ENCODE results near the gene ELMO3.

DNA sequence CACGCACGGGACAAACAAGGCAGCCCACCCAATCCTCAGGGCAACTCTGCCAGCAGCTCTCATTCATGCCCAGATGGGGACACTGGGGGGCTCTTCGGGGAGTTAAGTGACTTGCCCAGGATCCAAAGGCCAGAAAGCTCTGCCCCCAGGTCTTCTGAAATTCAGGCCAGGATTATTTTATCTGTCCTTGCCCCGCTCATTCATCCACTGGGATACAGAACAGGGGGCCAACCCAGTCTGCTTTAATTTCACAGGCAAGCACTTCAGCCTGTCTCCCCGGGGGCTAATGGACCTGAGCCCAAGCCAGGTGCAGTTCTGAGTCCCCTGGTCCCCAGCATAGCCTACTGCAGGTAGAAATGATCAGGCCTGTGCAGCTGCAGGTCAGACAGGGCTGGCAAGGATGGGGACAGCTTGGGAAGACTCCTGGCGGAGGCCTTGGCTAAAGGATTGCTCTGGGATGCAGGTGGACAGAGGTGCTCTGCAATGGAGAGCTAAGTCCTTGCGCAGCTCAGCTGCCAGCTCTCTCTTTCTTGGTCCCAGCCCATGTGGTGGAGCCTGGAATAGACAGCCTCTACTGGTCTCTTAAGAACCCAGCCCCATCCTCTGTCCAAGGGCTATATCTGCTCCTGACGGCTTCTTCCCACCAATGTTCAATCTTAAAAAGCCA lies 47.4 kb upstream of the ELMO3 start:
- TF ChIP-seq CTCF (IDR thresholded peaks at IDR 0.05; ENCODE audit: low read depth, low read length, missing input control): no peak
- TF ChIP-seq, protein P1, sequence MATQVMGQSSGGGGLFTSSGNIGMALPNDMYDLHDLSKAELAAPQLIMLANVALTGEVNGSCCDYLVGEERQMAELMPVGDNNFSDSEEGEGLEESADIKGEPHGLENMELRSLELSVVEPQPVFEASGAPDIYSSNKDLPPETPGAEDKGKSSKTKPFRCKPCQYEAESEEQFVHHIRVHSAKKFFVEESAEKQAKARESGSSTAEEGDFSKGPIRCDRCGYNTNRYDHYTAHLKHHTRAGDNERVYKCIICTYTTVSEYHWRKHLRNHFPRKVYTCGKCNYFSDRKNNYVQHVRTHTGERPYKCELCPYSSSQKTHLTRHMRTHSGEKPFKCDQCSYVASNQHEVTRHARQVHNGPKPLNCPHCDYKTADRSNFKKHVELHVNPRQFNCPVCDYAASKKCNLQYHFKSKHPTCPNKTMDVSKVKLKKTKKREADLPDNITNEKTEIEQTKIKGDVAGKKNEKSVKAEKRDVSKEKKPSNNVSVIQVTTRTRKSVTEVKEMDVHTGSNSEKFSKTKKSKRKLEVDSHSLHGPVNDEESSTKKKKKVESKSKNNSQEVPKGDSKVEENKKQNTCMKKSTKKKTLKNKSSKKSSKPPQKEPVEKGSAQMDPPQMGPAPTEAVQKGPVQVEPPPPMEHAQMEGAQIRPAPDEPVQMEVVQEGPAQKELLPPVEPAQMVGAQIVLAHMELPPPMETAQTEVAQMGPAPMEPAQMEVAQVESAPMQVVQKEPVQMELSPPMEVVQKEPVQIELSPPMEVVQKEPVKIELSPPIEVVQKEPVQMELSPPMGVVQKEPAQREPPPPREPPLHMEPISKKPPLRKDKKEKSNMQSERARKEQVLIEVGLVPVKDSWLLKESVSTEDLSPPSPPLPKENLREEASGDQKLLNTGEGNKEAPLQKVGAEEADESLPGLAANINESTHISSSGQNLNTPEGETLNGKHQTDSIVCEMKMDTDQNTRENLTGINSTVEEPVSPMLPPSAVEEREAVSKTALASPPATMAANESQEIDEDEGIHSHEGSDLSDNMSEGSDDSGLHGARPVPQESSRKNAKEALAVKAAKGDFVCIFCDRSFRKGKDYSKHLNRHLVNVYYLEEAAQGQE (IDR thresholded peaks at IDR 0.05): no peak
- TF ChIP-seq FOXA1 (IDR thresholded peaks at IDR 0.05): no peak
- TF ChIP-seq TAF1 (conservative IDR thresholded peaks at IDR 0.05): no peak
- TF ChIP-seq SP1 (IDR thresholded peaks at IDR 0.05): no peak
- TF ChIP-seq RXRA (IDR thresholded peaks at IDR 0.05): no peak
- no peak for TF ChIP-seq RAD21 (IDR thresholded peaks at IDR 0.05)
- no peak for TF ChIP-seq GABPA (IDR thresholded peaks at IDR 0.05 in 1 of 2, conservative IDR thresholded peaks at IDR 0.05 in 1 of 2)
- no peak for TF ChIP-seq EGR1 (IDR thresholded peaks at IDR 0.05; ENCODE audit: low read depth in 2 of 2)
- no peak for TF ChIP-seq YY1 (IDR thresholded peaks at IDR 0.05)
- TF ChIP-seq NR2F2 (IDR thresholded peaks at IDR 0.05): no peak
- TF ChIP-seq ZBTB33 (IDR thresholded peaks at IDR 0.05): no peak
- TF ChIP-seq, protein P2, sequence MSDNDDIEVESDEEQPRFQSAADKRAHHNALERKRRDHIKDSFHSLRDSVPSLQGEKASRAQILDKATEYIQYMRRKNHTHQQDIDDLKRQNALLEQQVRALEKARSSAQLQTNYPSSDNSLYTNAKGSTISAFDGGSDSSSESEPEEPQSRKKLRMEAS (IDR thresholded peaks at IDR 0.05): no peak
- no peak for TF ChIP-seq HNF4G (IDR thresholded peaks at IDR 0.05)
